Hippocampal formation (tissue), 2 donors: ENCODE data around the gene LSM8.
"Not testable (repeated sequence)": the region's sequence is repeated elsewhere in the genome, so short reads cannot be mapped to it uniquely, and the experiment has no call there.

Experiments used
- DNase-seq, 2 donors: peaks; one replicate each; lab custom pipeline; 2025; lab: John Stamatoyannopoulos, UW

Gene LSM8

DNA sequence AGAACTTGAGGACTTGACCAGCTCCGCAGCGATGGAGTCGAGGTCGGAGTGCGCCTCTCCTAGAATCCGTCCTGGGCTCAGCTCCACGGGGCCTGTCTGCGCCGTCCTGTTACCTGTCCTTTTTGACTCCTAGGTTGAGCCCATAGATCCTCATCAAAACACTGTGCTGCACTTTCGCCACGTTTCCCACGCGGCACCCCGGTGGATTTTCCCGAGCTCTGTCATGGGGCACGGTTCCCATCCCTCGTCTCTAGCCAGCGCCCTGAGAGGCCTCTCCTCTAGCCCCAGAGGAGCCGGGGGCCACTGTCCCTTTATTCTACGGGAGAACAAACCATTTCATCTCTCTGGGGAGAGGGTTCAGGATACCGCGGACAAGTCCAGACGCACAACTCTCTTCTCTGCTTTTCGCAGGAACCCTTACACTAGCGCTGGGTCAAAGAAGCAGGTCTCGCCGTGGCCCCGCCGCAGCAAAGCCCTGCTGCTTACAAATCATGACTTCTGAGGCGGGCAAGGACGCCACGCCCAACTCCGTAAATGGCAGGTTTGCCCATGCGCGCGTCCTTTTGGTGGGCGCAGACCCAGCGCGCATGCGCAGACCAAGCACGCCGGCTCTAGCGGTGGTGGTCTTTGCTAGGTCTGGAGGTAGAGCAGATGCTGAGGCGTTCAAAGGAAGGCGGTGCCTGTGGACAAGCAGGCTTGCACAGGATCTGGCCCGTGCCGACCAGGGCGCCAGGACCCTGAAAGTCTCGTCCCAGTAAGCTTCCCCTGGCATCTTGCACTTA, 30.3 kb downstream of the LSM8 start:
- peak; percentile 48 to 67 for DNase-seq

DNA sequence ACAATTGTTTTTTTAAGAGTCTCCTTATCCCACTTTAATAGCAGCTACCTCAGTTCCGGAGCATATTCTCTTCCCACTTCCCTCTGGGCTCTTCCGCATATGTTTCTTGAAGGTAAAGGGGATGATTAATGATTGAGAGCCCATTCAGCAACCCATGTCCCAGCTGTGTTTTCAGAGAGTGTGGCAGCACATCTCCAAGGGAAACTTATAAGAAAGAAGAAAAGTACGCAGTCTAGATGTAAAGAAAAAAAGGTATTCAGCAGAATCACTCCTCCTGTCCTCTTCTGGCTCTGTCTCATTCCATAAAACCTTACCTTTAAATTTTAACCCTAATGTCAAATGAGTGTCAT, 30.8 kb downstream of the LSM8 start:
- DNase-seq = no peak

DNA sequence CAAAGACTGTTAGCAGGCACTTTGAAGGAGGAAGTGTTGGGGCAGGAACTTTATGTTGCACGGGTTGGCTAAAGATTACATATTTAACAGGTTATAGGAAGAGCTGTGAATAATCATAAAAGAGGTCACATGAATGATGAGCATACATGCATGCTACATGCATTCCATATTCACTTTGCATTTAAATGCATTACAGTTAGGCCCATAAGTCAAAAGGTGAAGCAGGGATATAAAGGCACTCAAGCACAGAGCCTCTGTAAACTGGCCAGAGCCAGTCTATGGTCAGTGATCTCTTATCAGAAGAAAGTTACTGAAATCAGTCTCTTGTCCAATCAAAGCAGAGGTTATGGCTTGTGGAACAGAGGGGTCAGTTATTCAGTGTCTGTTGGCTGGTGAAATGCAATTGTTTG, 33.3 kb downstream of the LSM8 start:
- DNase-seq = no peak

DNA sequence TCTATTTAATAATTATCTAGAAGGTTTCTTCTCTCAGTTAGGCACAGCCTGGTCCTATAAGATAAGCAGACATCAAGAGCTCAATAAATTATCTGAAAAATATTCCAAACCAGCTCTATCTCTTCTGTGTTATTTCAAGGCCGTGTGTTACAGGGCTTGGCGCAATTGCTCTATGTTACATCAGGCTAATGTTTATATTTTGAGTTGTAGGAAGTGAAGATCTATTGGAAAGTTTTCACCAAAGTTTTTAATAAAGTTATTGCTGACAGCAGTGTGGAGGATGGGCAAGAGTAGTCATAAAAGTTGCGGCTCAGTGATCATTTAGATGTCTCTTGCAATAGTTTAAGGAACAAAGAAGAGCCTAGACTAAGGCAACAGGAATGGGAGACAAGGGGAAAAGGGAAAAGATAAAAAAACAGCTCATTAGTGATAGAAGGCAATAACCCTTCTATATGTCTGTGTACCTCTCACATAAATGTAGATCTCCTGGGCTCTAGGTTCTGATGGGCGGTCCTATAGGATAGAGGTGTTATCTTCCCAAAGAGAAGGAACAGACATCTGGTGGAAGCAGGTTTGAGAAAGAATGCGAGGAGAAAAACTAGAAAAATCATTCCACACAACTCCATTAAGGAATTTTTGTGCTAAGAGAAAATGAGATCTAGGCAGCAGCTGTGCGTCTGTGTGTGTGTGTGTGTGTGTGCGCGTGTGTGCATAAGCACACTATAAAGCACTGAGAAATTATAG, 34.6 kb downstream of the LSM8 start:
- DNase-seq = no peak

DNA sequence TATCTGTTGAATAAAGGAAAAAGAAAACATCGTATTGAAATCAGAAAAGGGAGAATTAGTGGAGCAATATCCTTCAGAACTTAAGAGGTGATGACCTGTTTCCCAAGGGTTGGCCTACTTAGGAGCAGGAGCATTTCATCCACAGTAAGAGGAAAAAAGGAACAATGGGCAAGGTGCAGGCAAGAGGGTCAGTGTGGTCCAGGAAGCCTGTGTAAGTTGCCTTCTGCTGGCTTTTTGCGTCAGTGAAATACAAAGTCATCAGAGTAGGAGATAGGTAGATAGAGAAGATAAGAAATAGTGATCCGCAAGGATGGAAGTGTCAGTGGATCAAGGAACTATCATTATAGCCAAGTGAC, 35.2 kb downstream of the LSM8 start:
- DNase-seq = no peak

DNA sequence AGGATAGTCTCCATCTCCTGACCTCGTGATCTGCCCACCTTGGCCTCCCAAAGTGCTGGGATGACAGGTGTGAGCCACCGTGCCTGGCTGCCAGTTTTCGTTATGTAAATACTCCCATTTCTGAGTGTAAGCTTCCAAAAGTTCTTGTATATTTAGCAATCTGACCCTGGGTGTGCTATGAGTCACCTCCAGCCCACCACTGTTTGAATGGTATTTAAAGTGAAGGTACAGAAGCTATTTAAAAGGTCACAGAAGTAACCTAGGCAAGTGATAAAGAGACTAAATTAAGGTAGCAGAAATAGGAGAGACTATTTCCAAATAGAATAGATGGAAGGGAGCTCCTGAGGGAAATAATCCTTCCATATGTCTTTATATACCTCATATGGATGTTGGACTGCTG, 36.6 kb downstream of the LSM8 start:
- DNase-seq = no peak

DNA sequence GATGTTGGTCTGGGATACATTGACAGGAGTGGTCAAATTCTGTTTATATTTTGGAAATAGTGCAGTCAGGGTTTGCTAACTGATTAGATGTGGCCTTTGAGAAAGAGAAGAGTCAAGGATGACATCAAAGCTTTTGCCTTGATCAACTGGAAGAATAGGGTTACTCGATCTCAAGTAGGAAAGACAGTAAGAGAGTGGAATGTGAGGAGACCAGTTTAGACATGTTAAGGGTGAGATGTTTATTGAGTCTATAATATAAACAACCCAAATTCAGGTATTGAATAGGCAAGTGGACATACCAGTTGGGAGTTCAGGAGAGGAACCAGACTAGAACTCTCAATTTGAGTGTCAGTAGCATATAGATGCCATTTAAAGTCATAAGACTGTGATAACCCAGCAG, 38.6 kb downstream of the LSM8 start:
- no peak for DNase-seq

DNA sequence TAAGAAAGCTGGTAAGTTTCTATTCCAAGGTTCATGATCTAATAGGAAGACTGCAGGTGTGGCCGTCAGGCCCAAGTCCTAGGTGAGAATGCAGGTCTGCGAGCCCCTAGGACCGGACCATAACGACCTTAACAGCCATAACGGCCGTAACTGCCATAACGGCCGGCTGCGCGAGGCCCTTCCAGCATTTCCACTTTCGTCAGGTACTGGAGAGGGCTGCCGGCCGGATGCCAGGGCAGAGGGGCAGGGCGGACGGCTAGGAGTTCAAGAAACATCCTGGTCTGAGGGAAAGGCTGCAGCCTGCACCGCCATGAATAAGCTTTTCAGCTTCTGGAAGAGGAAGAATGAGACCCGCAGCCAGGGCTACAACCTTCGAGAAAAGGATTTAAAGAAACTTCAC, 40.6 kb downstream of the LSM8 start, which contains the start of gene ANKRD7:
Gene ANKRD7, plus strand, starts transcription at position 184 of the 400 bp plus-strand sequence. Its CDS starts 127 bp downstream, at position 311.
- no peak for DNase-seq

DNA sequence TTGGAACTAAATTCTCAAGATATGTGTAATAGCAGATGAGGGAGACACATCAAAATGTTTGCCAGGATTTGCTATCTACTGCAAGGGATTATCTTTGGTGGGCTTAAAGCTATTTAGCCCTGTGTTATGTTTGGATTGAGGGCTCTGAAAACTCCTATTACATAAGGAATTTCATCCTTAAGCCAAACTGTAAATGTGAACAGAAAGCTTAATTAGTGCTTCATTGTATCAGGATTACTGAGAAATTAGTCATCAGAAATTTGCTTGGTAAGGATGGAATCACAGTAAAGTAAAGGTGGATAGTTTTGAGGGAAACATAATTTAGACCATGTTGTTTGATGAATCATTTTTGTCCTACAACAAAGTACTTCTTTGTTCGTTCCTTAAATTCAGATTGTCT, 48.9 kb downstream of the LSM8 start:
- no peak for DNase-seq

DNA sequence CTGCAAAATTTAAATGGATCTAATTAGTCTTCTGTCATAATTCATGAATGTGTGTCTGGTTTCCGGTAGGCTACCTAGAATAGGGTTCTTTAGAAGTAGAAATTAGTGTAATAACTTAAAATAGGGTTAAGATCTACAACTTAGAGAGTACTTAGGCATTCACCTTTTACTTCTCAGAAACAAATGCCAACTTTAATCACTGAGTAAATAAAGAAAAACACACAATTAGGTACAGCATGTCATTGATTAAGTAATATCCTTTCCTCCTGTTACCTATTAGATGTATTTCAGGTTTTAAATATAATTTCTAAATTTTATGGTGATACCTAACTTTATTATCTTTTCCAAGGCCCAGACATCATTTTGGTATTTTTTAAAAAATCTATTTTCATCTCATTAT, 49.8 kb downstream of the LSM8 start:
- DNase-seq = no peak

DNA sequence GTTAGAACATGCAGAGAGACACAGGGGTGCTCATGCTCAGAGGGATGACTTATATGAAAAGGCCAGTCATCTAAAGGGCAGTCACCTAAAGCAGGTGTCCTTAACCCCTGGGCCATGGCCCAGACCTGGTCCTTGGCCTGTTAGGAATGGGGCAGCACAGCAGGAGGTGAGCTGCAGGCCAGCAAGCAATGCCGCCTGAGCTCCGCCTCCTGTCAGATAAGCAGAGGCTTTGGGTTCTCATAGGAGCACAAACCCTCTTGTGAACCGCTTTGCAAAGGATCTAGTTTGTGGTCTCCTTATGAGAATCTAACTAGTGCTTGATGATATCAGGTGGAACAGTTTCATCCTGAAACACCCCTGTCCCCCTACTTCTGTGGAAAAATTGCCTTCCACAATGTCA, 55.0 kb downstream of the LSM8 start:
- DNase-seq = no peak

DNA sequence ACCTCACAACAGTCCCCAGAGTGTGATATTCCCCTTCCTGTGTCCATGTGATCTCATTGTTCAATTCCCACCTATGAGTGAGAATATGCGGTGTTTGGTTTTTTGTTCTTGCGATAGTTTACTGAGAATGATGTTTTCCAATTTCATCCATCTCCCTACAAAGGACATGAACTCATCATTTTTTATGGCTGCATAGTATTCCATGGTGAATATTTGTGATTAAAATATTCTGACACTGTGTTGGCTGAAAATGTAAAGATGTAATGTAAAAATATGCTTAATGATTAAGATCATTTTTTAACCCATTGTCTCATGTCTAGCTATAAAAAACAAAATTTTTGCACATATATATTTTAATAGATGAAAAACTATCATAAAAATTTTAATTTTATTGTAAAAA, 56.4 kb downstream of the LSM8 start:
- not testable (repeated sequence) for DNase-seq
